Endothelial cell of umbilical vein (primary cell): ENCODE data around the gene OR2G6.
"Not testable (repeated sequence)": the region's sequence is repeated elsewhere in the genome, so short reads cannot be mapped to it uniquely, and the experiment has no call there.

Experiments used
- EZH2 ChIP-seq: IDR thresholded peaks from 2 replicates; pipeline ENCODE4 v1.6.1; 2012; ENCODE audit warnings: borderline replicate concordance, low read depth, mild to moderate bottlenecking, moderate library complexity, low read length, inconsistent platforms; ENCODE audit not compliant: severe bottlenecking
- TF ChIP-seq, protein P1 (sequence below), 2 donors: IDR thresholded peaks; 1 replicate in 1 of 2; 2 replicates in 1 of 2; pipeline ENCODE4 v1.5.1; 2011; ENCODE audit warnings: low read length in 2 of 2, mild to moderate bottlenecking in 2 of 2, moderate library complexity in 2 of 2, control low read depth in 1 of 2, inconsistent platforms in 1 of 2, low read depth in 1 of 2; ENCODE audit not compliant: insufficient read depth in 1 of 2; ENCODE audit errors: extremely low read depth in 1 of 2

DNA sequence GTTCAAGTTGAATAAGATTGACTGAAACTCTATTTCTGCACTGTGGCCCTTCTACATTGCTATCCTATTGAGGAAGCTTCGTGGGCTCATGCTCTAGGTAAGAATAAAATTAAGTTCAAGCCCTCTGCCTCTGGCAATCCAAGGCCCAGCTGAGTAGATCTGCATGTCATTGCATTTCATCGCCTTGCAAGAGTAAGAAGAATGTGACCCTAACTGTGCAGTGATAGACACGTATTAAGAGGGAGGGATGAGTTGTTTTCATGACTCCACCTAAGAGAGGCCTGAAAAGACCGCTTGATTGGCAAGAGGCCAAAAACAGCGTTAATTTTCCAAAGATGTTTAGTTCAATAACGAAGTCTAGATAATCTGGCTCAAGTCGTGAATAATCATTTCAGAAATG, 48.8 kb upstream of the OR2G6 start:
- TF ChIP-seq, protein P1, sequence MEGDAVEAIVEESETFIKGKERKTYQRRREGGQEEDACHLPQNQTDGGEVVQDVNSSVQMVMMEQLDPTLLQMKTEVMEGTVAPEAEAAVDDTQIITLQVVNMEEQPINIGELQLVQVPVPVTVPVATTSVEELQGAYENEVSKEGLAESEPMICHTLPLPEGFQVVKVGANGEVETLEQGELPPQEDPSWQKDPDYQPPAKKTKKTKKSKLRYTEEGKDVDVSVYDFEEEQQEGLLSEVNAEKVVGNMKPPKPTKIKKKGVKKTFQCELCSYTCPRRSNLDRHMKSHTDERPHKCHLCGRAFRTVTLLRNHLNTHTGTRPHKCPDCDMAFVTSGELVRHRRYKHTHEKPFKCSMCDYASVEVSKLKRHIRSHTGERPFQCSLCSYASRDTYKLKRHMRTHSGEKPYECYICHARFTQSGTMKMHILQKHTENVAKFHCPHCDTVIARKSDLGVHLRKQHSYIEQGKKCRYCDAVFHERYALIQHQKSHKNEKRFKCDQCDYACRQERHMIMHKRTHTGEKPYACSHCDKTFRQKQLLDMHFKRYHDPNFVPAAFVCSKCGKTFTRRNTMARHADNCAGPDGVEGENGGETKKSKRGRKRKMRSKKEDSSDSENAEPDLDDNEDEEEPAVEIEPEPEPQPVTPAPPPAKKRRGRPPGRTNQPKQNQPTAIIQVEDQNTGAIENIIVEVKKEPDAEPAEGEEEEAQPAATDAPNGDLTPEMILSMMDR (IDR thresholded peaks at IDR 0.05; ENCODE audit: extremely low read depth in 1 of 2, insufficient read depth in 1 of 2, low read depth in 1 of 2, low read length in 2 of 2): not testable (repeated sequence)
- not testable (repeated sequence) for TF ChIP-seq EZH2
